HCT116 (cell line): ENCODE measurements around the gene C11orf98.

Experiments
- POLR2A ChIP-seq: IDR thresholded peaks from 2 replicates; pipeline ENCODE4 v1.7.0; 2011; ENCODE audit warnings: borderline replicate concordance; ENCODE audit not compliant: insufficient read depth, insufficient read length; ENCODE audit errors: extremely low read depth
- TF ChIP-seq, protein P1 (sequence below), 3 experiments: fragments of 200-600 bp in 1 of 3; sonication (generic) in 1 of 3; IDR thresholded peaks in 2 of 3; conservative IDR thresholded peaks in 1 of 3; 2 replicates each; pipeline ENCODE4 v1.5.1; 2012 to 2017; ENCODE audit warnings: low read depth in 2 of 3, low read length in 2 of 3, antibody characterized with exemption in 1 of 3, borderline replicate concordance in 1 of 3, control low read depth in 1 of 3, mild to moderate bottlenecking in 1 of 3, mixed read lengths in 1 of 3, mixed run types in 1 of 3, moderate library complexity in 1 of 3; ENCODE audit not compliant: insufficient read depth in 1 of 3

GRCh38 chr11:62677156-62677555 lies 12.1 kb upstream of the C11orf98 start:
- TF ChIP-seq POLR2A = no peak
- TF ChIP-seq, protein P1, sequence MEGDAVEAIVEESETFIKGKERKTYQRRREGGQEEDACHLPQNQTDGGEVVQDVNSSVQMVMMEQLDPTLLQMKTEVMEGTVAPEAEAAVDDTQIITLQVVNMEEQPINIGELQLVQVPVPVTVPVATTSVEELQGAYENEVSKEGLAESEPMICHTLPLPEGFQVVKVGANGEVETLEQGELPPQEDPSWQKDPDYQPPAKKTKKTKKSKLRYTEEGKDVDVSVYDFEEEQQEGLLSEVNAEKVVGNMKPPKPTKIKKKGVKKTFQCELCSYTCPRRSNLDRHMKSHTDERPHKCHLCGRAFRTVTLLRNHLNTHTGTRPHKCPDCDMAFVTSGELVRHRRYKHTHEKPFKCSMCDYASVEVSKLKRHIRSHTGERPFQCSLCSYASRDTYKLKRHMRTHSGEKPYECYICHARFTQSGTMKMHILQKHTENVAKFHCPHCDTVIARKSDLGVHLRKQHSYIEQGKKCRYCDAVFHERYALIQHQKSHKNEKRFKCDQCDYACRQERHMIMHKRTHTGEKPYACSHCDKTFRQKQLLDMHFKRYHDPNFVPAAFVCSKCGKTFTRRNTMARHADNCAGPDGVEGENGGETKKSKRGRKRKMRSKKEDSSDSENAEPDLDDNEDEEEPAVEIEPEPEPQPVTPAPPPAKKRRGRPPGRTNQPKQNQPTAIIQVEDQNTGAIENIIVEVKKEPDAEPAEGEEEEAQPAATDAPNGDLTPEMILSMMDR (IDR thresholded peaks at IDR 0.05 in 2 of 3, conservative IDR thresholded peaks at IDR 0.05 in 1 of 3; ENCODE audit: borderline replicate concordance in 1 of 3, insufficient read depth in 1 of 3, low read depth in 2 of 3, low read length in 2 of 3) = no peak
